DMS 273 treated with DMSO at 0.1 percent for 48 hours (cell line): ENCODE measurements around the gene BBS1.
"Not testable (repeated sequence)": the region's sequence is repeated elsewhere in the genome, so short reads cannot be mapped to it uniquely, and the experiment has no call there.

Experiments used
- DNase-seq: peaks from one replicate; lab custom pipeline; 2025; lab: John Stamatoyannopoulos, UW

BBS1 gene

DNA sequence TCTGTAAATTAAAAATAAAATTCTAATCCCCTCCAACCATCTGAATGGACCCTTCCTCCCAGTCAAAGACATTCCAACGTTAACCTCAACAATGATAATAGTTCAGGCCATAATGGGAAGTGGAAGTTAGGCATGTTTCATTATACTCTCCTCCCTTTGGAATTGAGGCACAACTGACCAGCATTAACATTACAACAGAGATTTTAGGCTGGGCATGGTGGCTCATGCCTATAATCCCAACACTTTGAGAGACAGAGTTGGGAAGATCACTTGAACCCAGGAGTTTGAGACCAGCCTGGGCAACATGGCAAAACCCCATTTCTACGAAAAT is 60.4 kb downstream of the BBS1 start:
- DNase-seq, result no peak

GRCh38 chr11:66579017-66579606 is 68.7 kb downstream of the BBS1 start:
- no peak for DNase-seq

- DNase-seq, result no peak
These were observed 70.4 kb downstream of the BBS1 start for GRCh38 chr11:66580803-66581202.

DNA sequence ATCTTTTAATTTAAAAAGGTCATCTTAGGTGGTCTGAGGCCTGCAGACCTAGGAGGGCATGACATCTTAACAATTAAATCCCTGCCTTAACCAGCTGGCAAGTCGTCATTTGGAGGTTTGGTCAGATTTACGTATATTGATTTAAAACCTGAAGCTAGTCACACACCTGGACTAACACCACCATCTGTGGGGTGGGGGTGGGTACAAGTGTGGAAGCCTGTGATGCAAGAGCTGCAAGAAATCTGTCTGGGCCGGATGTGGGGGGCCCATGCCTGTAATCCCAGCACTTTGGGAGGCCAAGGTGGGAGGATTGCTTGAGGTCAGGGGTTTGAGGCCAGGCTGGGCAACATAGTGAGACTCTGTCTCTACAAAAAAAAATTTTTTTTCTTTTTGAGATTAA is 70.8 kb downstream of the BBS1 start:
- DNase-seq, result no peak

DNA sequence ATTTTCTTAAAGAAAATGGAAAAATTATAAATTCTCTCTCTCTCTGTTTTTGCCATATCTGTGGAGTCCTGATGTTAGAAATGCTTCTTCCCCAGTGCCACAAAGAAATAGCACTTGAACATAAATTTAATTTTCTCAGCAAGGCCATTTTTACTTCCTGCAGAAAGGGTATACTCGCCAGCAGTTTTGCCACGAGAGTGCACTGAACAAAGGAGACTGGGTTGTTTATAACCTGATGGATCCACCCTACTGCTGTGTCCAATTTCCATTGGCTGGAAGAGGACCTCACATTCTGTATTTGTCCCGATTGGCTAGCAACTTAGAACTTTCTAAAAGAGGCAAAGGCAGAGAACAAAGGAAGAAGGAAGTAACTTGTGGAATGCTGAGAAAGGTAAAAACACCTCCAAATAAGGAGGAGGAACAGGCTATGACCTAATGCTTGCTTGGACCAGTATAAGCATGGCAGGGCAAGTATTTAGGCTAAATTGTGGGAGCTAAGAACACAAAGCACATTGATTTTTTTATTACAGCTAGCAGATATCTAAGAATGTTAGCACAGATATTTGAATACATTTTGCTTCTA is 72.2 kb downstream of the BBS1 start:
- not testable (repeated sequence) for DNase-seq
